ENCODE measurements around the gene ZNF264. TPM values are rescaled to one million over a fixed set of nuclear protein-coding genes. Genes with fewer than 3 reads are reported as not detected.

The ZNF264 gene
- total RNA-seq, 1 experiment from 2014 or later = 48.3 TPM

DNA sequence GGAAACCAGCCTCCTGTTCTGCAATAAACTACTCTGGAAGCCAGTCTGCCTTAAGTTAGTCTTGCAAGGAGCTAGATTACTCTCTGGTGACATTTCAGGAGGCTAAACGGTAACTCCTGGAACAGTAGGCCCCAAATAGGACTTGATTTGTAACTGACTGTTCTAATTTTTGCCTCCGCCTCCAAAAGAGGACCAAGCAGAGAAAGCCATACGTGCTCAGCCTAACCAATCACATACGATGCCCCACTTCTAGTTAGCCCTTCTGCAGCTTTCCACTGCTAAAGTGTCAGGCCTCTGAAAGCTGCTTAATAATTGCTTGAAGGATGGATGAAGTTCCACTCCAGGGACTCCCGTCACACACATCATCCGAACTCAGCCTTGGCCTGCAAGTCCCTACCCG, 49.9 kb downstream of the ZNF264 start:
- intact Hi-C loops (cut with micrococcal nuclease; ENCODE audit: unreplicated experiment) = no loop called here
- in situ Hi-C loops (cut with HindIII; ENCODE audit: low pct_unique_long_range_greater_than_20kb, low sequenced_read_pairs) = no loop called here
- ATAC-seq (no peak), DNase-seq (ENCODE audit: low read depth, low spot score) (no peak)
- POLR2A ChIA-PET = no interaction called here
- TSS peak; percentile 73 for BruUV-seq (replicated peaks)
- H3K36me3 ChIP-seq (ENCODE audit: control insufficient read depth, insufficient read depth, low read length) = no peaks in the 10 kb centered on the region; the same call in 1 of the 2 replicates
- H3K9me3 ChIP-seq (ENCODE audit: control insufficient read depth, insufficient read depth, low read depth, low read length) = no peaks in the 10 kb centered on the region
- peak overlapping the region; percentile 95 to 99 for H3K4me3 ChIP-seq (ENCODE audit: low read depth in 2 of 2, low read length in 2 of 2)
- peak overlapping the region; percentile 97 for H3K27ac ChIP-seq (ENCODE audit: low read length)
- H3K27me3 ChIP-seq (ENCODE audit: control insufficient read depth, insufficient read depth, low read length) = no peaks in the 10 kb centered on the region
- CTCF ChIA-PET = no interaction called here
- H3K4me1 ChIP-seq (ENCODE audit: control insufficient read depth, insufficient read depth, low read length) = peaks cover 13% of the 10 kb centered on the region
- no peak for TF ChIP-seq SIN3A (IDR thresholded peaks at IDR 0.05; ENCODE audit: borderline replicate concordance, insufficient read depth, low read depth, low read length)
- no peak for TF ChIP-seq TCF7L2 (IDR thresholded peaks at IDR 0.05; ENCODE audit: low read depth, low read length)
- no peak for TF ChIP-seq CTCF (IDR thresholded peaks at IDR 0.05)
- TF ChIP-seq REST (IDR thresholded peaks at IDR 0.05; ENCODE audit: insufficient read depth in 1 of 2, low read depth in 2 of 2, low read length in 1 of 2) = no peak
- no peak for TF ChIP-seq POLR2AphosphoS5 (IDR thresholded peaks at IDR 0.05; ENCODE audit: low read depth, low read length)

DNA sequence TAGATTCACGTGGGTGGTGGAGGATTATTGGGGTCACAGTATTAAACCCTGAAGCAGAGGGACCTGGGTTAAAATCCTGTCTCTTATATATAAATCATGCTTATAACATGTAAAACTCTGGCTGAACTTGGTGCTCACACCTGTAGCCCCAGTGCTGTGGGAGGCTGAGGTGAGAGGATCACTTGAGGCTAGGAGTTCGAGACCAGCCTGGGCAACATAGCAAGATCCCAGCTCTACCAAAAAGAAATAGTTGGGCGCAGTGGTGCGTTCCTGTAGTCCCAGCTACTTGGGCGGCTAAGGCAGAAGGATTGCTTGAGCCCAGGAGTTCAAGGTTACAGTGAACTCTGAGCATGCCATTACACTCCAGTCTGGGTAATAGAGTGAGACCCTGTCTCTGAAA, 51.5 kb downstream of the ZNF264 start:
- H3K36me3 ChIP-seq (ENCODE audit: control insufficient read depth, insufficient read depth, low read length) = peaks cover 3% of the 10 kb centered on the region; the same call in 1 of the 2 replicates
- TF ChIP-seq SIN3A (IDR thresholded peaks at IDR 0.05; ENCODE audit: borderline replicate concordance, insufficient read depth, low read depth, low read length) (no peak), CTCF (IDR thresholded peaks at IDR 0.05) (no peak), REST (IDR thresholded peaks at IDR 0.05; ENCODE audit: insufficient read depth in 1 of 2, low read depth in 2 of 2, low read length in 1 of 2) (no peak), TCF7L2 (IDR thresholded peaks at IDR 0.05; ENCODE audit: low read depth, low read length) (no peak), POLR2AphosphoS5 (IDR thresholded peaks at IDR 0.05; ENCODE audit: low read depth, low read length) (no peak)
- ATAC-seq (no peak), DNase-seq (ENCODE audit: low read depth, low spot score) (no peak)
- H3K27ac ChIP-seq (ENCODE audit: low read length) = no peak overlapping the region
- no peaks in the 10 kb centered on the region for H3K9me3 ChIP-seq (ENCODE audit: control insufficient read depth, insufficient read depth, low read depth, low read length)
- in situ Hi-C loops (cut with HindIII; ENCODE audit: low pct_unique_long_range_greater_than_20kb, low sequenced_read_pairs) = no loop called here
- CTCF ChIA-PET = no interaction called here
- intact Hi-C loops (cut with micrococcal nuclease; ENCODE audit: unreplicated experiment) = no loop called here
- H3K4me3 ChIP-seq (ENCODE audit: low read depth in 2 of 2, low read length in 2 of 2) = no peak overlapping the region
- POLR2A ChIA-PET = no interaction called here
- H3K4me1 ChIP-seq (ENCODE audit: control insufficient read depth, insufficient read depth, low read length) = peaks cover 13% of the 10 kb centered on the region
- no peaks in the 10 kb centered on the region for H3K27me3 ChIP-seq (ENCODE audit: control insufficient read depth, insufficient read depth, low read length)
- BruUV-seq (replicated peaks) = no TSS peak
